Coronary artery (tissue), 2 donors: Measurements from ENCODE around the gene PPAN.

Source experiments
- DNase-seq: peaks from one replicate; pipeline ENCODE4 v3.0.0-alpha.2; 2017; ENCODE audit warnings: low spot score
- H3K27ac ChIP-seq, 2 donors: fragments of 200-600 bp; sonication (generic); one replicate each; pipeline ENCODE4 v1.5.1; 2016 to 2019
- H3K4me3 ChIP-seq: fragments of 200-600 bp; sonication (generic); 2 replicates; pipeline ENCODE4 v1.5.1; 2016; ENCODE audit warnings: mild to moderate bottlenecking, moderate library complexity
- CTCF ChIP-seq: fragments of 200-600 bp; sonication (generic); IDR thresholded peaks from one replicate; pipeline ENCODE4 v1.5.1; 2019; ENCODE audit warnings: antibody characterized with exemption

The PPAN gene

GRCh38 chr19:10086591-10087192 is 19.5 kb upstream of the PPAN start:
- peak overlapping the region; percentile 81 for H3K4me3 ChIP-seq
- no peak for DNase-seq
- H3K27ac ChIP-seq: peak overlapping the region; percentile 88 to 91
- TF ChIP-seq CTCF: no peak

GRCh38 chr19:10087296-10088061 is 18.7 kb upstream of the PPAN start:
- Histone ChIP-seq H3K27ac (peak overlapping the region in 1 of 2 donors; percentile 88), H3K4me3 (peak overlapping the region; percentile 81)
- no peak for TF ChIP-seq CTCF
- DNase-seq: no peak

GRCh38 chr19:10088949-10089554 is 17.1 kb upstream of the PPAN start:
- no peak overlapping the region for H3K27ac ChIP-seq
- TF ChIP-seq CTCF: no peak
- no peak overlapping the region for H3K4me3 ChIP-seq
- DNase-seq: no peak

- H3K27ac ChIP-seq: no peak overlapping the region
- H3K4me3 ChIP-seq: no peak overlapping the region
- DNase-seq: no peak
- no peak for TF ChIP-seq CTCF
Measured at GRCh38 chr19:10089801-10090375, 16.3 kb upstream of the PPAN start.

GRCh38 chr19:10091370-10091687 is 14.8 kb upstream of the PPAN start:
- DNase-seq: no peak
- no peak overlapping the region for H3K27ac ChIP-seq
- TF ChIP-seq CTCF: no peak
- no peak overlapping the region for H3K4me3 ChIP-seq

- TF ChIP-seq CTCF: no peak
- H3K4me3 ChIP-seq: no peak overlapping the region
- no peak for DNase-seq
- H3K27ac ChIP-seq: no peak overlapping the region
Measured at GRCh38 chr19:10091895-10092641, 14.1 kb upstream of the PPAN start.
